ENCODE measurements around the gene PTPRN2.

The PTPRN2 gene

DNA sequence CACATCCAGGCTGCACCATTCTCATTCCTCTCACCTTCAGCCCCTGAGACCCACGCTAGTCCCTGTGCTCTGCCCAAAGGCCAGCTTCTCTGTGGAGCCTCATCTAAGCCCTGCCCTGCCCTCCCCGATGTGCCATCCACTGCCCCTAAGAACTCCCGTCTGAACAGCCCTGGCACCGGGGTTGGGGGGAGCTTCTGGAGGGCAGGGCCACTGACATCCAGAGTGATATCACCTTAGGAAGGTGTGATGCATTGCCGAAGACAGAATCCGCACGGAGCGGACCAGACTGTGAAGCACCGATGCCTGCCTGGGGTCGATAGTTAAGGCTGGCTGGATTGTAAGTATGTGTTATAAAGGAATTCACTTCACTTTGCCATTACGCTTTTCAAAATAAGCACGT, 511.0 kb downstream of the PTPRN2 start:
- no peaks in the 10 kb centered on the region for H3K36me3 Mint-ChIP-seq
- H3K27me3 Mint-ChIP-seq = no peaks in the 10 kb centered on the region
- no peak for DNase-seq
- peaks cover 2% of the 10 kb centered on the region for H3K9me3 Mint-ChIP-seq
- no peak overlapping the region for H3K27ac Mint-ChIP-seq
- no peak overlapping the region for H3K4me3 Mint-ChIP-seq
- CTCF ChIA-PET = no interaction called here
- no peaks in the 10 kb centered on the region for H3K4me1 Mint-ChIP-seq

DNA sequence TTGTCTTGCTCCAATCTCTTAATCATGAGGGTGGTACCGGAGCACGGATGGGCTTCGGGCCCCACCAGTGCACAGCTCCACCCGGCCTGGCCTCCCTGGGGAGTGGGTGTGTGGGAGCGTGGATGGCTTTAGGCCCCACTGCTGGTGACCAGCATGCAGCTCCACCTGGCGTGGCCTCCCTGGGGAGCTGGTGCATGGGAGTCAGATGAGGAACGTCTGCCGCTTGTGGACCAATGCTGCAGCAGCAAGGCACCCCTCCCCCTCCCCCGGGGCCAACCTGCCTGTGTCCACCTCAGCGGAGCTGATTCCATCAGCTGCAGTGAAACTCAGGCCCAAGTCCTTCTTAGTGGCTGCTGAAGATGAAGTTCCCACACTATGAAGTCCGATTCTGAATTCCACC, 511.4 kb downstream of the PTPRN2 start:
- CTCF ChIA-PET = no interaction called here
- no peaks in the 10 kb centered on the region for H3K4me1 Mint-ChIP-seq
- no peaks in the 10 kb centered on the region for H3K27me3 Mint-ChIP-seq
- H3K36me3 Mint-ChIP-seq = no peaks in the 10 kb centered on the region
- no peak for DNase-seq
- H3K27ac Mint-ChIP-seq = no peak overlapping the region
- H3K4me3 Mint-ChIP-seq = no peak overlapping the region
- H3K9me3 Mint-ChIP-seq = peaks cover 2% of the 10 kb centered on the region

DNA sequence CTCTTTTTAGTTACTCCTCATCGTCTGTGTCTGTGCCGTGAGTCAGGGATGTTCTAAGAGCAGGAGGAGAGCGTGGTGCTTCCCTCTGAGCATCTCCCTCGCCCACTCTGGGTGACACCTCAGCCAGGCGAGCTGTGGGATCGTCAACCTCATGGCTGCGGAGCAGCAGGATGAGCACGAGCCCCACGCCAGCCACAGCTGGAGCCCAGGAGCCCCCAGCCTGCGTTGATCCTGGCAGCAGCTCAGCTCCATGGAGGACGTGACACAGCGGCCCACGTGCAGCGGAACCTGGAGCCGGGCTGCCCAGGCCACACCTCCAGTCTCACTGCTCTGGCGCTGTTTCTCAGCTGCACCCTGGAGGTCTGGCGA, 512.0 kb downstream of the PTPRN2 start:
- CTCF ChIA-PET = no interaction called here
- Mint-ChIP-seq H3K4me1 (no peaks in the 10 kb centered on the region), H3K36me3 (no peaks in the 10 kb centered on the region), H3K27ac (no peak overlapping the region), H3K4me3 (no peak overlapping the region), H3K9me3 (peaks cover 2% of the 10 kb centered on the region), H3K27me3 (no peaks in the 10 kb centered on the region)
- no peak for DNase-seq

DNA sequence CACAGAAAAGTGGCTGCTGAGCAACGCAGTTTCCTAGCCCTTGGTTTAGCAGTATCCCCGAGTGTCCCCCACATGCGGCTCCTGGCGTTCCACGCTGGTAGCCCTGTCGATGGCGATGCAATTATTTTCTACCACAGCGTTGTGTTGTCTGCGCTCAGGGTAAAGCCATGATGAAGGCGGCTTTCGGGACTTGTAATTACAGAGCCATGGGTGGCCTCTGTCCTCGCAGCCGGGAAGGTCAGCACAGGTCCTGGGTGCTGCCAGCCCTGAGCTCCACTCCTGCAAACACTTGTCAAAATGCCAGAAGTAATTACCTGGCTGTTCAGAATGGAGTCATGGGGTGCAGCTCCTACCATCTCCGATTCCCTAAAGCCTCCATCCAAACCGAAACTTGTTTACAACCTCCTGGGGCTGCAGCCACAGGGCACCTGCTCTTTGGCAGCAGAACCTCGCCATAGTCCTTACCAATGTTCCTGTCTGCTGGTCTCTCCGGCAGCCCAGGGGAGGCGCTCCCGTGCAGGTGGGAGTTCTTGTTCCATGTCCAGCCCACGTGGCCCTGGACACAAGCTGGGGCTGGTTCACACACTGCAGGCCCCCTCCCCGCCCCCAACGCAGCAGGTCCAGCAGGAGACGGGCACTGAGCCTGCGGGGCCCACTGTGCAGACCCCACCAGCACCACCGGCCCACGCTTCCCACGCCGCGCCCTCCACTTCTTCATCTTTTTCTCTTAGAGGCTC, 512.6 kb downstream of the PTPRN2 start:
- Mint-ChIP-seq H3K9me3 (peaks cover 3% of the 10 kb centered on the region), H3K27ac (no peak overlapping the region), H3K4me3 (no peak overlapping the region), H3K4me1 (no peaks in the 10 kb centered on the region), H3K27me3 (no peaks in the 10 kb centered on the region), H3K36me3 (no peaks in the 10 kb centered on the region)
- CTCF ChIA-PET = no interaction called here
- DNase-seq = no peak

DNA sequence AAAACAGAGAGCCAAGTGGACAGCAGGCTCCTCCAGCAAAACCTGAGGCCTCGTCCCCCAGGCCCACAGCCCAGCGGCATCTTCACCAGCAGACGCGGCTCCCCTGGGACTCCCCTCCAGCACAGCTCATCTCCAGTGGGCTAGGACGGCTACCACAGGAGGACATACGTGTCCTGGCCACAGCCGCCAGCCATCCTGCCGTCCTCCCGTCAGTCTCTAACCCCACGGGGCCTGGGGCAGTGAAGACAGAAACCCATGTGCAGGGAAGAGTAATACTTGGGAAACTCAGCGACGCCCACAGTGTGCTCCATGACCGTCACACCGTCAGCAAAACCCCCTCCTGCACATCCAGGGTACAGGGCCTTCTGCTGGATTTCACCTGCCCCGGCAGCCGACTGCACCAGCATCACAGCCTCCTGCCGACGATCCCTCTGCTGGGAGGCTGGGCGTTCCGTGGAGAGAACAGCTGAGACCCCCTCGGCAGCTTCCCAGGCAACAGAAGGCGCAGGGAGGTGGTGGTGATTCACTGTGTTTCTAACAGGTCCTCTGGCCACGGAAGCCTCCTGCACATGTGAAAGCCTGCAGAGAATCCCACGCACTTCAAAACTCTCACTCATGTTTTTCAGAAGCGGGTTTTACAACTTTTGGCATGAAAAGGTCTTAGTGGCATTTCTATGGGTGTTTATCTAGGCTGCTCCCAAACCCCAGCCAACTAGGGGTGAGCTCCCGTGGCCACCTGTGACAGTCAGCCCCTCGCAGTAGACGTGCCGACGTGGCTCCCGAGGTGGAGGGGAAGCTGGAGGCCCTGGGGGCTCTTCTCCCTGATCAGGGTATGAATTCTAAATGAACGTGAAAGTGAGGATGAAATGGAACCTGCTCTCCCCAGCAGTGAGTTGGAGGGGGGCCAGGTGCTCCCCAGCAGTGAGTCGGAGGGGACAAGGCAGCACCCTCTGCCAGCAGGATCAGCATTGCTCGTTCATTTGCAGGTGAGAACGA, 513.5 kb downstream of the PTPRN2 start:
- DNase-seq = no peak
- Mint-ChIP-seq H3K27ac (no peak overlapping the region), H3K9me3 (peaks cover 9% of the 10 kb centered on the region), H3K4me3 (no peak overlapping the region), H3K36me3 (no peaks in the 10 kb centered on the region), H3K27me3 (no peaks in the 10 kb centered on the region), H3K4me1 (no peaks in the 10 kb centered on the region)
- CTCF ChIA-PET = no interaction called here

DNA sequence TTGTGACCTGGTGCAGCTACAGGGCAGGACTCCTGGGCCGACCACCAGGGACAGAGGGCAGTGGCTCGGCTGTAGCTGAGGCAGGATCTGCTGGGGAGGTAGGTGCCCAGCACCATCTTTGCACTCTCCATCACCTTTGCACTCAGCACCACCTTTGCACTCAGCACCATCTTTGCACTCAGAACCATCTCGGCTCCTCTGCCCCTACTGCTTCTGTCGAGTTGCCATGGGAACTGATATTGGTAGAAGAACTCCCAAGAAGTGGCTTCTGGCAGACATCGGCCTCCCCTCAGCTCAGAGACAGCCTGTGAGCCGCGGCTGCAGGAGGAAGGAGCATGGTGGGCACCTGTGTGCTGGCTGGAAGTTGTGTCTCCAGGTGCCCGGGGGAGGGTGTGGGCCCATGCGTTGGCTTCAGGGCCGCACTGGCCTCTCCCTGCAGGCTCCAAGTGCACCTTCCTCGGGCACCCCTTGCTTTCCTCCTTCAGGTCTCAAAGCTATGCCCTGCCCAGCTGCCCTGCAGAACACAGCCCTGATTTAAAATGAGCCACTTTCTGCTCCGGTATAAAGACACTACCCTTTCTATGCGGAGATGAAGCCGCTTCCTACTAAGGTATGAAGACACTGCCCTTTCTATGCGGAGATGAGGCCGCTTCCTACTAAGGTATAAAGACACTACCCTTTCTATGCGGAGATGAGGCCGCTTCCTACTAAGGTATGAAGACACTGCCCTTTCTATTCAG, 514.5 kb downstream of the PTPRN2 start:
- Mint-ChIP-seq H3K27ac (no peak overlapping the region), H3K9me3 (peaks cover 9% of the 10 kb centered on the region), H3K4me3 (no peak overlapping the region), H3K27me3 (no peaks in the 10 kb centered on the region), H3K4me1 (no peaks in the 10 kb centered on the region), H3K36me3 (no peaks in the 10 kb centered on the region)
- DNase-seq = no peak
- CTCF ChIA-PET = no interaction called here

DNA sequence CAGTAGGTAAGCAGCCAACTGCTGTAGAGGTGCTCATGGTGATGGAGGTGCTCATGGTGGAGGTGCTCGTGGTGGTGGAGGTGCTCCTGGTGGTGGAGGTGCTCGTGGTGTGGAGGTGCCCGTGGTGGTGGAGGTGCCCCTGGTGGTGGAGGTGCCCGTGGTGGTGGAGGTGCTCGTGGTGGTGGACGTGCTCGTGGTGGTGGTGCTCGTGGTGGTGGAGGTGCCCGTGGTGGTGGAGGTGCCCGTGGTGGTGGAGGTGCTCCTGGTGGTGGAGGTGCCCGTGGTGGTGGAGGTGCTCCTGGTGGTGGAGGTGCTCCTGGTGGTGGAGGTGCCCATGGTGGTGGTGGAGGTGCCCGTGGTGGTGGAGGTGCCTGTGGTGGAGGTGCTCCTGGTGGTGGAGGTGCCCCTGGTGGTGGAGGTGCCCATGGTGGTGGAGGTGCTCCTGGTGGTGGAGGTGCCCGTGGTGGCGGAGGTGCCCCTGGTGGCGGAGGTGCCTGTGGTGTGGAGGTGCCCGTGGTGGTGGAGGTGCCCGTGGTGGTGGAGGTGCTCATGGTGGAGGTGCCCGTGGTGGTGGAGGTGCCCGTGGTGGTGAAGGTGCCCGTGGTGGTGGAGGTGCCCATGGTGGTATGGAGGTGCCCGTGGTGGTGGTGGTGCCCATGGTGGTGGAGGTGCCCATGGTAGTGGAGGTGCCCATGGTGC, 517.3 kb downstream of the PTPRN2 start:
- Mint-ChIP-seq H3K27ac (no peak overlapping the region), H3K4me3 (no peak overlapping the region), H3K9me3 (peaks cover 9% of the 10 kb centered on the region), H3K4me1 (no peaks in the 10 kb centered on the region), H3K27me3 (no peaks in the 10 kb centered on the region), H3K36me3 (no peaks in the 10 kb centered on the region)
- DNase-seq = no peak
- CTCF ChIA-PET = no interaction called here

DNA sequence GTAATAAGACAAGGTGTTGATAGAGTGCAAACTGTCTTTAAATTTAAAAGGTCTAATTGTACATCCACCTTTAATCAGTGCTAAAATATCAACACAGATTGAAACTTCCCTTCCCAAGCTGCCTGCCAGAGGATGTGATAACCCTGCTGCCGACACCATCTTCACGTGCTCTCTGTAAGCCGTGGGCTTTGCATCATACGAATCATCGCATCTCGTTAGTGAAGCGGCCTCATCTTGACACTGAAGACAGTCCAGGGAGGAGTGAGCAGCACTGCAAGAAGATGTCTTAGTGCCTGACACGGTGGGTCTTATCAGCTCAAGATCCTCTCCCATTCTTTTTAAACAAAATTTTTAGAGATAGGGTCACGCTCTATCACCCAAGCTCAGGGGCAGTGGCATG, 518.8 kb downstream of the PTPRN2 start:
- no peak for DNase-seq
- no peak overlapping the region for H3K4me3 Mint-ChIP-seq
- no peaks in the 10 kb centered on the region for H3K27me3 Mint-ChIP-seq
- H3K27ac Mint-ChIP-seq = no peak overlapping the region
- no peaks in the 10 kb centered on the region for H3K4me1 Mint-ChIP-seq
- H3K9me3 Mint-ChIP-seq = peaks cover 10% of the 10 kb centered on the region
- CTCF ChIA-PET = no interaction called here
- H3K36me3 Mint-ChIP-seq = no peaks in the 10 kb centered on the region

DNA sequence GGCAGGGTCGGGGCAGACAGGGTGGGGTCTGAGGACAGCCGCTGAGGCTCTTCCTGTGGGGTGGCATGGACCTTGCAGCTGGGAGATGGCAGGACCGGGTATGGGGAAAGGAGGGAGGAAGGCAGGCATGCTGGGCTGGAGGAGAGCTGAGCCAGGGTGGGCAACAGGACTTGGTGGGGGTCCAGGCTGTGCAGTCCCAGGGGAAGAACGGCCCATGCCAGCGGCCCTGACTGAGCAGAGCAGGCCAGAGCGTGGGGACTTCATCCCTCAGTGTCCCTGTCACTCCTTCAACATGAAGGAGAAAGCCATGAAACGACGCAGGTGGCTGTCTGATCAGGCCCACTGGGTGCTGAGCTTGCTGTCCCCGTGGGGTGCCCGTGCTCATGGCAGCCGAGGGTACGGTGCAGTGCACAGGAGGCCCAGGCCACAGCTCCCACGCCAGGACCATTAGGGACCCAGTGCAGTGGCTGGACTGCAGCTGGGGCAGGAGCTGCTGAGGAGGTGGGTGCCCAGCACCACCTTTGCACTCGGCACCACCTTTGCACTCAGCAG, 519.6 kb downstream of the PTPRN2 start:
- Mint-ChIP-seq H3K9me3 (peaks cover 12% of the 10 kb centered on the region), H3K4me1 (no peaks in the 10 kb centered on the region), H3K36me3 (no peaks in the 10 kb centered on the region), H3K27ac (no peak overlapping the region), H3K4me3 (no peak overlapping the region), H3K27me3 (no peaks in the 10 kb centered on the region)
- CTCF ChIA-PET = no interaction called here
- DNase-seq = no peak

DNA sequence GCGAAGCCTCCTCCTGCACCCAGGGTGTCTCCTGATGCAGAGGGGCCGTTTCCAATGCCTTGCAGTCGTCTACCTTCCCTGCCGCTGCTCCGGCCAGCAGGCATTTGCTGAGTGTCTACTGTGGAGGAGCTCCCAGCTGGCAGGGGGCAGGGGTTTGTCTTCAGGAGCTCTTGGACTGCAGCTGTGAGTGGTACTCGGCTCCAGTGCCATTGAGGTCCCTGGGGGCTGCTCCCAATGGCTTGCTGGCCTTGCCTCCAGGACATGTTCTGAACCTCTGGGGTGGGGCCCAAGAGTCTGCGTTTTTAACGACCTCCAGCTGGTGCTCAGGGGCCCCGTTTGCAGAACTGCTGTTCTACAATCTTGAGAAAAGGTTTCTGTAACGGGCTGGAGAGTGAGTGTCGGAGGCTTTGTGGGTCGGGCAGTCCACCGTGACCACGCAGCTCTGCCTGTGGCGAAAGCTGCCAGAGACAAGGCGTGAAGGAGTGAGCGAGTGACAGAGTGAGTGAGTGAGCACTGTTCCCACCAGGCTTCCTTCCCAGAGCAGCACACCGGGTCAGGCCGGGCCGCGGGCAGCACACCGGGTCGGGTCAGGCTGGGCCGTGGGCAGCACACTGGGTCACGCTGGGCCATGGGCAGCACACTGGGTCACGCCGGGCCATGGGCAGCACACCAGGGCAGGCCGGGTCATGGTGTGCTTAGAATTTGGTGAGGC, 520.2 kb downstream of the PTPRN2 start:
- Mint-ChIP-seq H3K4me1 (no peaks in the 10 kb centered on the region), H3K9me3 (peaks cover 10% of the 10 kb centered on the region), H3K4me3 (no peak overlapping the region), H3K27ac (no peak overlapping the region), H3K27me3 (no peaks in the 10 kb centered on the region), H3K36me3 (no peaks in the 10 kb centered on the region)
- CTCF ChIA-PET = no interaction called here
- DNase-seq = no peak

DNA sequence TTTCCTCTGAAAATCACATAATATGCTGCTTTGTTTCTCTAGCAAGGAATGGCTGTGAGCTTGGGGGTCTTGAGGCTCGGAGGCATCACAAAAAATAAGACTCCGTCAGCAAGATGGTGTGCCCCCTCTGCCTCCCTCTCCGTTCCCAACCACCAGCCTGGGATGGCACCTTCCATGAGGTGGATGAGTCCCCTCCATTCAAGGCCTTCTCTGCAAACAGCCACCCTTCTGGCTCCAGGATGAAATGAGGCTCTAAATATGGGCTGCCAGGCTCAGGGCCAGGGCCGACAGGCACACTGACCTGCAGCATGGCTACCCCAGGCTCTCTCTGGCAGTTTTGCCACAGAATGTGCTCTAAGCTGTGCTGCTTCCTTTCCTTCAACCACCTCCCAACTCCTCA, 521.5 kb downstream of the PTPRN2 start:
- Mint-ChIP-seq H3K4me1 (no peaks in the 10 kb centered on the region), H3K27me3 (no peaks in the 10 kb centered on the region), H3K4me3 (no peak overlapping the region), H3K9me3 (peaks cover 14% of the 10 kb centered on the region), H3K27ac (no peak overlapping the region), H3K36me3 (no peaks in the 10 kb centered on the region)
- CTCF ChIA-PET = no interaction called here
- no peak for DNase-seq

DNA sequence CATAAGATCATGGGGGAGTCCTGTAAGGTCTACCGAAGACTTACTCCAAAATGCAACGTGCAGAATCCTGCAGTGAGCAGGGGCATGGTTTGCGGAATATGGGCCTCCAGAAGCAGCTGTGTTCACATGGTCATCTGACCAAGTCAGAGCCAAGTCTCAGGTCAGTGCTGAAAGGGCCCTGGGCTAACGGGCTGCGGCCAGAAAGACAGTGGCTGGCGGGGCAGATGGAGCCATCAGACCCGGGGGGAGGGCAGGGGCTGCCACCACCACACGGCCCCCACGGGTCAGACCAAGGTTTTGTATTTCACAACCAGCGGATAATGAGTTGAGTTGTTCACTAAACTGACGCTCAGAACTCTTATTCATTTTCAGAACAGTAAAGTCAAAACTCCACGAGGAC, 522.3 kb downstream of the PTPRN2 start:
- Mint-ChIP-seq H3K36me3 (no peaks in the 10 kb centered on the region), H3K9me3 (peaks cover 14% of the 10 kb centered on the region), H3K27me3 (no peaks in the 10 kb centered on the region), H3K4me3 (no peak overlapping the region), H3K27ac (no peak overlapping the region), H3K4me1 (no peaks in the 10 kb centered on the region)
- no peak for DNase-seq
- CTCF ChIA-PET = no interaction called here

DNA sequence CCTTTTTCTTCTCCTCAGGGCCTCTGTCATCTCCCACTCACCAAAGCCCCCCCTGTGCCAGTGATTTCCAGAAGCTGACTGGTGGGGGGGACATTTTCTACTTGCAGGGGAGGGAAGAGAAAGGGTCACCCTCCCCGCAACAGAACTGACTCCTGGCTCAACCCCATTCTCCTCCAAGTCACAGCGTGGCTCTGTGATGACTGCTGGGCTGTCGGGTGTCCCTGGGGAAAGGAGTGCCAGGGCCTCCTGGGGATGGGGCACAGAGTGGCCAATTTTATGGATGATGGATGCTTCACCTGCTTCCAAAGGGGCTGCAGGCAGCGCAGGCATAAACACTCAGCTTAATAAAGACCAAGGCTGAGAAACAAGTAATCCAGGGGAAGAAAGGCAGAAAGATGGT, 523.0 kb downstream of the PTPRN2 start:
- Mint-ChIP-seq H3K4me3 (no peak overlapping the region), H3K9me3 (peaks cover 12% of the 10 kb centered on the region), H3K27me3 (no peaks in the 10 kb centered on the region), H3K4me1 (no peaks in the 10 kb centered on the region), H3K36me3 (no peaks in the 10 kb centered on the region), H3K27ac (no peak overlapping the region)
- CTCF ChIA-PET = no interaction called here
- no peak for DNase-seq

Measured in activated naive CD4-positive, alpha-beta T cell treated with anti-CD3 and anti-CD28 coated beads, Interleukin-2, amount 10 ng/mL, durations not matched to agents 7 days and 5 days (primary cell).